Measurements from ENCODE around the gene CXorf65. TPM values are rescaled to one million over a fixed set of nuclear protein-coding genes. Genes with fewer than 3 reads are reported as not detected.

The CXorf65 gene
- total and polyA plus RNA-seq, 9 donors, result not detected

DNA sequence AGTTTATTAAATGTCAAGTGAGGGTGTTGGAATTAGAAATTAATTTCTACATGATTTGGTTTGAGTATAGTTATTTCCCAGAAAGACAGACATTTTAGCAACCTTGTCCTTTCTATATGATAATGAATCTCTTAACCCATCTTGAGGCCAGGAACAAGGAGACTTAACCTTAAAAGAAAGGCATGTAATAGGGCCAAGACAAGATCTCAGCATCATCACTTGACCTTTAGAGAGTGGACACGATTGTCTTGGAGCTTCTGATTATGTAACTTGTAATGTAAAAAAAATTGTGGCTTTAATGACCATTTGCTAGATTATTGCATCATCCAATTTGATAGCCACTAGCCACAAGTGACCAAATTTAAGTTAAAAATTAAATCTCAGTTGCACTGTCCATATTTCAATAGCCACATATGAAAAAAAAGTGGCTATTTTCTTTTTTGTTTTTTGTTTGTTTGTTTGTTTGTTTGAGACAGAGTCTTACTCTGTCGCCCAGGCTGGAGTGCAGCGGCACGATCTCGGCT is 24.4 kb downstream of the CXorf65 start:
- no peak for TF ChIP-seq CTCF (IDR thresholded peaks at IDR 0.05)
- no peak for TF ChIP-seq POLR2A (IDR thresholded peaks at IDR 0.05)
- TF ChIP-seq EP300 (IDR thresholded peaks at IDR 0.05), result no peak
- 77 to 84% (median 78%) methylated on average over 5 of the region's 5 CpGs for WGBS, 3 donors
- intact Hi-C loops (cut with DNase I), result no loop called here
- H3K9me3 ChIP-seq, result no peaks in the 10 kb centered on the region
- no peaks in the 10 kb centered on the region for H3K4me1 ChIP-seq (ENCODE audit: insufficient read depth)
- H3K27me3 ChIP-seq, result no peaks in the 10 kb centered on the region
- no peak for DNase-seq
- no peak overlapping the region for H3K4me3 ChIP-seq
- no peak overlapping the region for H3K27ac ChIP-seq
- no peaks in the 10 kb centered on the region for H3K36me3 ChIP-seq

DNA sequence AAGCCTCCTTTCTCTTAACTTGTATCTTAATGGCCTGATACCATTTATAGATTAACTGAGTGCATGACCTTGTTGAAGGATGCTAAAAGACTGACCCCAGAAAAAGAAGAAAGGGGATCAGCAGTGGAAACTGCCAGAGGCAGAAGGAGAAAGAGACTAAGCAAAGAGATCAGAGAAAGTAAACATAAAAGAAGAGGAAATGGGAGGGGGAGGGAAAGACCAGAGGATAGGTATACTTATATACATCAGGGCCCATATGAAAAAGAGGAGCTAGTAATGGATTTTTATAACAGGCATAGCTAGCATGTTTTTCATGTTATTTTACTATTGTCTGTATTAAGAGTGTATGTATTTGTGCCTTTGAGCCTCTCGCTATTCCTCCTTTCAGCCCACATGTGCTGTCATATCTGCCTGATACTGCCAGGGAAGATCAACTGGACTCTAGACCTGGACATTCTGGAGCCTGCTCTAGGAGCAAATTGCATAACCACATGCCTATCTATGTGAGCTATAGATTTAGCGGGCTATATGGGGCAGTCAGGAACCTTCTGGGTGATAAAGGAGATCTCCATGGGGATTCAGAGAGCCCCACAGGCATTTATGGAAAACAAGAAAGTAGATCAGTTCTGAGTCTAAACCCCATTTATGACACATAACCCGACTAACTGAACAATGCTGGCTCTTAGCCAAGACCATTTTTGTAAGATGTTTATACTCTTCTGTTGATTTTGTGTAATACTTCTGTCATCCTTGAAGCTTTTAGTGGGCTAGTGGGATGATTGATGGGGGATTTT is 25.0 kb downstream of the CXorf65 start:
- TF ChIP-seq POLR2A (IDR thresholded peaks at IDR 0.05) (no peak), CTCF (IDR thresholded peaks at IDR 0.05) (no peak), EP300 (IDR thresholded peaks at IDR 0.05) (no peak)
- 53 to 54% (median 54%) methylated on average over 3 of the region's 3 CpGs for WGBS, 3 donors
- intact Hi-C loops (cut with DNase I), result no loop called here

GRCh38 chrX:71070531-71070930 is 36.0 kb downstream of the CXorf65 start:
- Histone ChIP-seq H3K27ac (no peak overlapping the region), H3K27me3 (no peaks in the 10 kb centered on the region), H3K4me1 (ENCODE audit: insufficient read depth) (no peaks in the 10 kb centered on the region), H3K36me3 (no peaks in the 10 kb centered on the region), H3K4me3 (no peak overlapping the region), H3K9me3 (no peaks in the 10 kb centered on the region)
- WGBS, 3 donors, result 42 to 54% (median 46%) methylated on average over 5 of the region's 5 CpGs
- no peak for TF ChIP-seq POLR2A (IDR thresholded peaks at IDR 0.05)
- TF ChIP-seq EP300 (IDR thresholded peaks at IDR 0.05), result no peak
- no peak for TF ChIP-seq CTCF (IDR thresholded peaks at IDR 0.05)
- no peak for DNase-seq
- intact Hi-C loops (cut with DNase I), result no loop called here

More for the DNA sequence above, 25.0 kb downstream of the CXorf65 start:
- Histone ChIP-seq H3K4me1 (ENCODE audit: insufficient read depth) (no peaks in the 10 kb centered on the region), H3K27me3 (no peaks in the 10 kb centered on the region), H3K27ac (no peak overlapping the region), H3K36me3 (no peaks in the 10 kb centered on the region), H3K9me3 (no peaks in the 10 kb centered on the region), H3K4me3 (no peak overlapping the region)
- no peak for DNase-seq

GRCh38 chrX:71068044-71068918 is 38.3 kb downstream of the CXorf65 start, which contains the start of gene SNX12:
Gene SNX12, minus strand, starts transcription at chrX:71068334. Its CDS starts 28 bp downstream, at chrX:71068306.
- intact Hi-C loops (cut with DNase I), result no loop called here
- H3K4me3 ChIP-seq, result peak within 1 kb of the TSS; percentile 48
- H3K27me3 ChIP-seq, result no peaks in the 10 kb centered on the region
- H3K27ac ChIP-seq, result peak within 1 kb of the TSS; percentile 33 to 57
- peak; percentile 54 for TF ChIP-seq POLR2A (IDR thresholded peaks at IDR 0.05)
- no peak for TF ChIP-seq EP300 (IDR thresholded peaks at IDR 0.05)
- peak in 2 of 3 donors; percentile 39 to 88 for TF ChIP-seq CTCF (IDR thresholded peaks at IDR 0.05)
- 25 to 39% (median 31%) methylated on average over 68 to 73 of the region's 73 CpGs for WGBS, 3 donors
- no peaks in the 10 kb centered on the region for H3K9me3 ChIP-seq
- H3K4me1 ChIP-seq (ENCODE audit: insufficient read depth), result no peaks in the 10 kb centered on the region
- DNase-seq, result peak; percentile 86 to 92 (median 89)
- H3K36me3 ChIP-seq, result no peaks in the 10 kb centered on the region
